Neural progenitor cell (in vitro differentiated cells): ENCODE measurements around the gene SNX25. TPM values are rescaled to one million over a fixed set of nuclear protein-coding genes. Genes with fewer than 3 reads are reported as not detected.
"Not testable (repeated sequence)": the region's sequence is repeated elsewhere in the genome, so short reads cannot be mapped to it uniquely, and the experiment has no call there.

Experiments used
- DNase-seq: peaks from one replicate; pipeline ENCODE4 v3.0.0-alpha.2; 2016; ENCODE audit warnings: low spot score
- H2AFZ ChIP-seq: fragments of 200-600 bp; sonication (generic); replicated peaks from 2 replicates; pipeline ENCODE4 v1.6.1; 2016; ENCODE audit warnings: antibody characterized with exemption
- H3F3A ChIP-seq: fragments of 200-600 bp; sonication (generic); 2 replicates; pipeline ENCODE4 v1.6.1; 2016; ENCODE audit warnings: antibody characterized with exemption, low read depth
- H3K27ac ChIP-seq: fragments of 200-600 bp; sonication (generic); 2 replicates; pipeline ENCODE4 v1.5.1; 2016; ENCODE audit warnings: mild to moderate bottlenecking
- H3K27me3 ChIP-seq: fragments of 200-600 bp; sonication (generic); 2 replicates; pipeline ENCODE4 v1.6.1; 2016; ENCODE audit warnings: mild to moderate bottlenecking, moderate library complexity
- H3K36me3 ChIP-seq: fragments of 200-600 bp; sonication (generic); 2 replicates; pipeline ENCODE4 v1.5.1; 2016
- H3K4me1 ChIP-seq: fragments of 200-600 bp; sonication (generic); 2 replicates; pipeline ENCODE4 v1.6.1; 2016; ENCODE audit warnings: mixed run types
- H3K4me2 ChIP-seq: fragments of 200-600 bp; sonication (generic); 2 replicates; pipeline ENCODE4 v1.6.1; 2016
- H3K4me3 ChIP-seq: fragments of 200-600 bp; sonication (generic); 2 replicates; pipeline ENCODE4 v1.5.1; 2016
- H3K79me2 ChIP-seq: fragments of 200-600 bp; sonication (generic); 2 replicates; pipeline ENCODE4 v1.6.1; 2016; ENCODE audit warnings: low read depth
- H3K9ac ChIP-seq: fragments of 200-600 bp; sonication (generic); 2 replicates; pipeline ENCODE4 v1.6.1; 2016
- H3K9me3 ChIP-seq: fragments of 200-600 bp; sonication (generic); 2 replicates; pipeline ENCODE4 v1.5.1; 2016; ENCODE audit warnings: low read depth
- H4K20me1 ChIP-seq: fragments of 200-600 bp; sonication (generic); 2 replicates; pipeline ENCODE4 v1.6.1; 2016; ENCODE audit warnings: low read depth
- H3K27ac Mint-ChIP-seq: 3 replicates; pipeline ENCODE4 v1.8.0; 2021; ENCODE audit warnings: mixed read lengths
- H3K27me3 Mint-ChIP-seq: 2 replicates; pipeline ENCODE4 v1.8.0; 2022; ENCODE audit warnings: low read depth, mild to moderate bottlenecking, inconsistent platforms, moderate library complexity, mixed read lengths; ENCODE audit not compliant: insufficient read depth
- H3K36me3 Mint-ChIP-seq: 3 replicates; pipeline ENCODE4 v1.8.0; 2021; ENCODE audit warnings: mixed read lengths
- H3K4me1 Mint-ChIP-seq: 3 replicates; pipeline ENCODE4 v1.8.0; 2021; ENCODE audit warnings: mixed read lengths
- H3K4me3 Mint-ChIP-seq: 3 replicates; pipeline ENCODE4 v1.8.0; 2021; ENCODE audit warnings: mild to moderate bottlenecking, moderate library complexity, mixed read lengths
- H3K9me3 Mint-ChIP-seq: 3 replicates; pipeline ENCODE4 v1.8.0; 2020; ENCODE audit warnings: mixed read lengths
- EZH2 ChIP-seq: fragments of 200-600 bp; sonication (generic); IDR thresholded peaks from 2 replicates; pipeline ENCODE4 v1.6.1; 2017; ENCODE audit warnings: antibody characterized with exemption, mild to moderate bottlenecking, moderate library complexity
- EZH2phosphoT487 ChIP-seq: fragments of 200-600 bp; sonication (generic); IDR thresholded peaks from 2 replicates; pipeline ENCODE4 v1.6.1; 2017; ENCODE audit warnings: antibody characterized with exemption
- total RNA-seq: library from RNA; depleted of rRNA; stranded (reverse); fragments of >200 nt; gene quantifications from 2 replicates; pipeline ENCODE4 v1.2.3, GENCODE V29; 2015; ENCODE audit warnings: low replicate concordance
- TF ChIP-seq, protein P1 (sequence below): fragments of 200-600 bp; sonication (generic); IDR thresholded peaks from 2 replicates; pipeline ENCODE4 v1.5.1; 2017; ENCODE audit warnings: antibody characterized with exemption, mild to moderate bottlenecking

Gene SNX25
- total RNA-seq, 1 donor from 2014 or later: 50.8 TPM

DNA sequence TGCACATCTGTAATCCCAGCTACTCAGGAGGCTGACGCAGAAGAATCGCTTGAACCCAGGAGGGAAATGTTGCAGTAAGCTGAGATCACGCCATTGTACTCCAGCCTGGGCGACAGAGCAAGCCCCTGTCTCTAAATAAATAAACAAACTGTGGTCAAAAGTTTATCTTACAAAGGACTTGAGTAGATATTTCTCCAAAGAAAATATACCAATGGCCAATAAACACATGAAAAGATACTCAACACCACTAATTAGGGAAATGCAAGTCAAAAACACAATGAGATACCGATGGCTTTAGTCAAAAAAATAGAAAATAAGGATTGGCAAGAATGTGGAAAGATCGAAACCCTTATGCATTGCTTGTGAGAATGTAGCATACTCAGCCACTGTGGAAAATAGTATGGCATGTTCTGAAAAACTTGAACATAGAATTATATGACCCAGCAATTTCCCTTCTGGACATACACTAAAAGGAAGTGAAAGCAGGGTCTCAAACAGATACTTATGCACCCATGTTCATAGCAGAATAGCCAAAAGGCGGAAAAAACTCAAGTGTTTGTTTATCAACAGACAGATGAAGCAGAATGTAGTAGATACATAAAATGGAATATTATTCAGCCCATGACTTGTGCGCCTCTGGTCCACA is 3.6 kb upstream of the SNX25 start:
- Mint-ChIP-seq H3K27me3 (peaks cover 7% of the 10 kb centered on the region), H3K4me1 (peaks cover 36% of the 10 kb centered on the region), H3K9me3 (no peaks in the 10 kb centered on the region), H3K36me3 (no peaks in the 10 kb centered on the region), H3K4me3 (no peak overlapping the region), H3K27ac (no peak overlapping the region)
- no peaks in the 10 kb centered on the region for H4K20me1 ChIP-seq
- H3K9me3 ChIP-seq: no peaks in the 10 kb centered on the region
- peaks cover 33% of the 10 kb centered on the region for H3K4me1 ChIP-seq
- H3K79me2 ChIP-seq: peaks cover 40% of the 10 kb centered on the region
- peaks cover 15% of the 10 kb centered on the region for H3K27me3 ChIP-seq
- H3F3A ChIP-seq: peaks cover 24% of the 10 kb centered on the region
- H3K36me3 ChIP-seq: no peaks in the 10 kb centered on the region
- DNase-seq: no peak
- TF ChIP-seq, protein P1, sequence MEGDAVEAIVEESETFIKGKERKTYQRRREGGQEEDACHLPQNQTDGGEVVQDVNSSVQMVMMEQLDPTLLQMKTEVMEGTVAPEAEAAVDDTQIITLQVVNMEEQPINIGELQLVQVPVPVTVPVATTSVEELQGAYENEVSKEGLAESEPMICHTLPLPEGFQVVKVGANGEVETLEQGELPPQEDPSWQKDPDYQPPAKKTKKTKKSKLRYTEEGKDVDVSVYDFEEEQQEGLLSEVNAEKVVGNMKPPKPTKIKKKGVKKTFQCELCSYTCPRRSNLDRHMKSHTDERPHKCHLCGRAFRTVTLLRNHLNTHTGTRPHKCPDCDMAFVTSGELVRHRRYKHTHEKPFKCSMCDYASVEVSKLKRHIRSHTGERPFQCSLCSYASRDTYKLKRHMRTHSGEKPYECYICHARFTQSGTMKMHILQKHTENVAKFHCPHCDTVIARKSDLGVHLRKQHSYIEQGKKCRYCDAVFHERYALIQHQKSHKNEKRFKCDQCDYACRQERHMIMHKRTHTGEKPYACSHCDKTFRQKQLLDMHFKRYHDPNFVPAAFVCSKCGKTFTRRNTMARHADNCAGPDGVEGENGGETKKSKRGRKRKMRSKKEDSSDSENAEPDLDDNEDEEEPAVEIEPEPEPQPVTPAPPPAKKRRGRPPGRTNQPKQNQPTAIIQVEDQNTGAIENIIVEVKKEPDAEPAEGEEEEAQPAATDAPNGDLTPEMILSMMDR: no peak
- TF ChIP-seq EZH2: no peak
- H3K4me3 ChIP-seq: no peak overlapping the region
- H3K27ac ChIP-seq: no peak overlapping the region
- no peak overlapping the region for H3K9ac ChIP-seq
- H3K4me2 ChIP-seq: no peak overlapping the region
- H2AFZ ChIP-seq: no peak overlapping the region

GRCh38 chr4:185207466-185207865 is 1.9 kb upstream of the SNX25 start:
- no peak for TF ChIP-seq EZH2
- TF ChIP-seq, protein P1: no peak
- no peak for TF ChIP-seq EZH2phosphoT487
- H3K27me3 Mint-ChIP-seq: peaks cover 7% of the 10 kb centered on the region
- no peaks in the 10 kb centered on the region for H3K36me3 ChIP-seq

GRCh38 chr4:185209852-185210101 is 379 bp downstream of the SNX25 start:
- H3K27me3 ChIP-seq: peaks cover 15% of the 10 kb centered on the region
- H3K27ac ChIP-seq, H3K36me3 Mint-ChIP-seq, H3K27ac Mint-ChIP-seq, H3K4me3 Mint-ChIP-seq, DNase-seq, H3K9me3 ChIP-seq, H3K36me3 ChIP-seq, H3K9me3 Mint-ChIP-seq, H3K27me3 Mint-ChIP-seq: not testable (repeated sequence)
- H2AFZ ChIP-seq: peak overlapping the region; percentile 77
- peak overlapping the region; percentile 55 for H3K9ac ChIP-seq
- peaks cover 29% of the 10 kb centered on the region for H3K4me1 Mint-ChIP-seq
- H3K4me2 ChIP-seq: peak overlapping the region; percentile 85
- peaks cover 49% of the 10 kb centered on the region for H3K79me2 ChIP-seq
- H3F3A ChIP-seq: peaks cover 15% of the 10 kb centered on the region
- peak overlapping the region; percentile 90 for H3K4me3 ChIP-seq
- peaks cover 22% of the 10 kb centered on the region for H4K20me1 ChIP-seq
- peaks cover 14% of the 10 kb centered on the region for H3K4me1 ChIP-seq

More at GRCh38 chr4:185207466-185207865, 1.9 kb upstream of the SNX25 start:
- H3K4me1 Mint-ChIP-seq: peaks cover 37% of the 10 kb centered on the region
- no peak overlapping the region for H2AFZ ChIP-seq
- peaks cover 9% of the 10 kb centered on the region for H4K20me1 ChIP-seq
- H3K4me3 ChIP-seq: no peak overlapping the region
- H3K36me3 Mint-ChIP-seq: no peaks in the 10 kb centered on the region
- peaks cover 40% of the 10 kb centered on the region for H3K79me2 ChIP-seq
- no peak overlapping the region for H3K4me2 ChIP-seq
- peaks cover 31% of the 10 kb centered on the region for H3K4me1 ChIP-seq
- H3K27ac Mint-ChIP-seq: no peak overlapping the region
- DNase-seq: no peak
- H3F3A ChIP-seq: peaks cover 24% of the 10 kb centered on the region
- H3K9me3 Mint-ChIP-seq: no peaks in the 10 kb centered on the region
- H3K4me3 Mint-ChIP-seq: no peak overlapping the region
- no peak overlapping the region for H3K27ac ChIP-seq
- H3K9me3 ChIP-seq: no peaks in the 10 kb centered on the region
- no peak overlapping the region for H3K9ac ChIP-seq
- H3K27me3 ChIP-seq: peaks cover 15% of the 10 kb centered on the region

- peaks cover 7% of the 10 kb centered on the region for H3K27me3 Mint-ChIP-seq
- peaks cover 4% of the 10 kb centered on the region for H3K36me3 Mint-ChIP-seq
- TF ChIP-seq, protein P1: no peak
- TF ChIP-seq EZH2 (no peak), EZH2phosphoT487 (no peak)
- Histone ChIP-seq H3K9ac (peak overlapping the region; percentile 55), H2AFZ (peak overlapping the region; percentile 77), H3K4me1 (peaks cover 12% of the 10 kb centered on the region), H3K27me3 (peaks cover 15% of the 10 kb centered on the region), H4K20me1 (peaks cover 22% of the 10 kb centered on the region), H3K27ac (peak overlapping the region; percentile 60), H3F3A (peaks cover 15% of the 10 kb centered on the region), H3K36me3 (no peaks in the 10 kb centered on the region), H3K79me2 (peaks cover 49% of the 10 kb centered on the region), H3K4me2 (peak overlapping the region; percentile 85), H3K9me3 (no peaks in the 10 kb centered on the region), H3K4me3 (peak overlapping the region; percentile 90)
- no peaks in the 10 kb centered on the region for H3K9me3 Mint-ChIP-seq
- H3K4me1 Mint-ChIP-seq: peaks cover 26% of the 10 kb centered on the region
- peak; percentile 75 for DNase-seq
- H3K4me3 Mint-ChIP-seq: peak overlapping the region; percentile 98
- peak overlapping the region; percentile 81 for H3K27ac Mint-ChIP-seq
Observed at GRCh38 chr4:185210102-185210981, 944 bp downstream of the SNX25 start.
